Esophagus muscularis mucosa (tissue), 4 donors: ENCODE data around the gene CD300LG. TPM values are rescaled to one million over a fixed set of nuclear protein-coding genes. Genes with fewer than 3 reads are reported as not detected.

ENCODE experiments used
- DNase-seq: peaks from one replicate; pipeline ENCODE4 v3.0.0-alpha.2; 2017; ENCODE audit errors: extremely low spot score
- H3K27ac ChIP-seq, 4 donors: fragments of 200-600 bp; sonication (generic); replicated peaks in 1 of 4; 1 replicate in 3 of 4; 2 replicates in 1 of 4; pipeline ENCODE4 v1.5.1; 2016 to 2019; ENCODE audit warnings: mild to moderate bottlenecking in 1 of 4
- H3K27me3 ChIP-seq, 4 donors: fragments of 200-600 bp; sonication (generic); one replicate each; pipeline versions ENCODE4 v1.5.1 to v1.6.0; 2016 to 2019
- H3K36me3 ChIP-seq, 4 donors: fragments of 200-600 bp; sonication (generic); one replicate each; pipeline ENCODE4 v1.5.1; 2016 to 2019
- H3K4me1 ChIP-seq, 4 donors: fragments of 200-600 bp; sonication (generic); one replicate each; pipeline ENCODE4 v1.5.1; 2016 to 2019
- H3K4me3 ChIP-seq, 4 donors: fragments of 200-600 bp; sonication (generic); 1 replicate in 2 of 4; 2 replicates in 2 of 4; pipeline ENCODE4 v1.5.1; 2016 to 2019; ENCODE audit warnings: mild to moderate bottlenecking in 4 of 4, moderate library complexity in 1 of 4
- H3K9me3 ChIP-seq, 4 donors: fragments of 200-600 bp; sonication (generic); 1 replicate in 3 of 4; 2 replicates in 1 of 4; pipeline ENCODE4 v1.5.1; 2016 to 2019
- CTCF ChIP-seq, 3 experiments: fragments of 200-600 bp in 2 of 3; fragments of 450-650 bp in 1 of 3; sonication (generic) in 2 of 3; IDR thresholded peaks; one replicate each; pipeline ENCODE4 v1.5.1; 2017 to 2019; ENCODE audit warnings: antibody characterized with exemption in 3 of 3, mild to moderate bottlenecking in 2 of 3, moderate library complexity in 1 of 3
- EP300 ChIP-seq: sonication (generic); formaldehyde crosslinking; IDR thresholded peaks from one replicate; pipeline ENCODE4 v1.6.1; 2017; ENCODE audit warnings: antibody characterized with exemption
- POLR2A ChIP-seq: fragments of 450-650 bp; IDR thresholded peaks from one replicate; pipeline ENCODE4 v1.6.1; 2017; ENCODE audit warnings: antibody characterized with exemption, moderate library complexity, mild to moderate bottlenecking, low read depth
- POLR2AphosphoS5 ChIP-seq, 2 donors: sonication (generic); formaldehyde crosslinking; IDR thresholded peaks; one replicate each; pipeline ENCODE4 v1.6.1; 2017; ENCODE audit warnings: antibody characterized with exemption in 2 of 2
- WGBS: methylation state at CpG from one replicate; pipeline ENCODE4 v1.1.5; 2018; 5-methylcytosine and 5-hydroxymethylcytosine counted together
- intact Hi-C: fragments of 100-400 bp; cut with DNase I; formaldehyde crosslinking; loops from one replicate; pipeline ENCODE4 v1.15.1; 2023
- total RNA-seq, 4 donors: library from RNA; depleted of rRNA; stranded (reverse); fragments of >200 nt; gene quantifications; one replicate each; pipeline versions ENCODE4 v1.1.0 to v1.2.1, GENCODE V29; 2016

The CD300LG gene
- total RNA-seq, 4 donors from 2014 or later: 0.83 to 12.0 (median 7.3) TPM

- H3K9me3 ChIP-seq: no peaks in the 10 kb centered on the region
- intact Hi-C loops: no loop called here
- peaks cover 7 to 9% (median 9%) of the 10 kb centered on the region in 4 donors for H3K4me1 ChIP-seq
- WGBS: 93% methylated on average over 14 of the region's 20 CpGs
- H3K27me3 ChIP-seq: no peaks in the 10 kb centered on the region
- no peak for TF ChIP-seq POLR2A
- TF ChIP-seq CTCF (IDR thresholded peaks at IDR 0.05): peak; percentile 32 to 73 (median 48)
- TF ChIP-seq POLR2AphosphoS5 (IDR thresholded peaks at IDR 0.05): no peak
- no peak for TF ChIP-seq EP300
- peaks cover 0 to 60% (median 37%) of the 10 kb centered on the region in 4 donors for H3K36me3 ChIP-seq
- no peak overlapping the region for H3K4me3 ChIP-seq
- no peak for DNase-seq
- H3K27ac ChIP-seq: no peak overlapping the region
These were observed 33.5 kb downstream of the CD300LG start for GRCh38 chr17:43880420-43880991.

- Histone ChIP-seq H3K4me1 (peaks cover 7 to 9% (median 9%) of the 10 kb centered on the region in 4 donors), H3K9me3 (no peaks in the 10 kb centered on the region), H3K4me3 (no peak overlapping the region), H3K36me3 (peaks cover 0 to 60% (median 37%) of the 10 kb centered on the region in 4 donors), H3K27ac (no peak overlapping the region), H3K27me3 (no peaks in the 10 kb centered on the region)
- TF ChIP-seq POLR2A: no peak
- no peak for TF ChIP-seq CTCF (IDR thresholded peaks at IDR 0.05)
- no peak for TF ChIP-seq POLR2AphosphoS5 (IDR thresholded peaks at IDR 0.05)
- TF ChIP-seq EP300: no peak
- no peak for DNase-seq
- WGBS: 97% methylated on average over 7 of the region's 12 CpGs
- intact Hi-C loops: no loop called here
These were observed 34.2 kb downstream of the CD300LG start for GRCh38 chr17:43881181-43881580.

GRCh38 chr17:43881758-43882505 lies 35.0 kb downstream of the CD300LG start:
- peaks cover 7 to 9% (median 9%) of the 10 kb centered on the region in 4 donors for H3K4me1 ChIP-seq
- intact Hi-C loops: no loop called here
- H3K27me3 ChIP-seq: no peaks in the 10 kb centered on the region
- H3K4me3 ChIP-seq: no peak overlapping the region
- no peaks in the 10 kb centered on the region for H3K9me3 ChIP-seq
- no peak for DNase-seq
- WGBS: 93% methylated on average over 22 of the region's 27 CpGs
- peaks cover 0 to 54% (median 35%) of the 10 kb centered on the region in 4 donors for H3K36me3 ChIP-seq
- no peak overlapping the region for H3K27ac ChIP-seq
- TF ChIP-seq EP300 (no peak), POLR2AphosphoS5 (IDR thresholded peaks at IDR 0.05) (no peak), CTCF (IDR thresholded peaks at IDR 0.05) (no peak), POLR2A (no peak)

- peaks cover 7 to 9% (median 9%) of the 10 kb centered on the region in 4 donors for H3K4me1 ChIP-seq
- no peak overlapping the region for H3K27ac ChIP-seq
- DNase-seq: no peak
- TF ChIP-seq POLR2A: no peak
- no peak for TF ChIP-seq EP300
- TF ChIP-seq POLR2AphosphoS5 (IDR thresholded peaks at IDR 0.05): no peak
- no peak for TF ChIP-seq CTCF (IDR thresholded peaks at IDR 0.05)
- no peak overlapping the region for H3K4me3 ChIP-seq
- peaks cover 0 to 46% (median 33%) of the 10 kb centered on the region in 4 donors for H3K36me3 ChIP-seq
- intact Hi-C loops: no loop called here
- WGBS: 92% methylated on average over 10 of the region's 14 CpGs
- no peaks in the 10 kb centered on the region for H3K9me3 ChIP-seq
- no peaks in the 10 kb centered on the region for H3K27me3 ChIP-seq
These were observed 35.9 kb downstream of the CD300LG start for GRCh38 chr17:43882761-43883415.
